ENCODE results near the gene KCNN1.
"Not testable (repeated sequence)": the region's sequence is repeated elsewhere in the genome, so short reads cannot be mapped to it uniquely, and the experiment has no call there.

Gene KCNN1

GRCh38 chr19:17966550-17967256 is at the start of gene KCNN1:
Gene KCNN1, plus strand, starts transcription at chr19:17967107. Its CDS starts 6,782 bp downstream, at chr19:17973889.
- in situ Hi-C loops (cut with MboI; ENCODE audit: low sequenced_read_pairs), result no loop called here

DNA sequence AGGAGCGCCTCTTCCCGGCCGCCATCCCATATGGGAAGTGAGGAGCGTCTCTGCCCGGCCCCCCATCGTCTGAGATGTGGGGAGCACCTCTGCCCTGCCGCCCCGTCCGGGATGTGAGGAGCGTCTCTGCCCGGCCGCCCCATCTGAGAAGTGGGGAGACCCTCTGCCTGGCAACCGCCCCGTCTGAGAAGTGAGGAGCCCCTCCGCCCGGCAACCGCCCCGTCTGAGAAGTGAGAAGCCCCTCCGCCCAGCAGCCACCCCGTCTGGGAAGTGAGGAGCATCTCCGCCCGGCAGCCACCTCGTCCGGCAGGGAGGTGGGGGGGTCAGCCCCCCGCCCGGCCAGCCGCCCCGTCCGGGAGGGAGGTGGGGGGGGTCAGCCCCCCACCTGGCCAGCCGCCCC is 48.8 kb upstream of the KCNN1 start:
- in situ Hi-C loops (cut with MboI; ENCODE audit: low sequenced_read_pairs), result not testable (repeated sequence)

- in situ Hi-C loops (cut with MboI; ENCODE audit: low sequenced_read_pairs), result not testable (repeated sequence)
Measured at GRCh38 chr19:17919122-17919521, 47.8 kb upstream of the KCNN1 start.

- in situ Hi-C loops (cut with MboI; ENCODE audit: low sequenced_read_pairs), result no loop called here
Measured at GRCh38 chr19:17920527-17920926, 46.4 kb upstream of the KCNN1 start.

DNA sequence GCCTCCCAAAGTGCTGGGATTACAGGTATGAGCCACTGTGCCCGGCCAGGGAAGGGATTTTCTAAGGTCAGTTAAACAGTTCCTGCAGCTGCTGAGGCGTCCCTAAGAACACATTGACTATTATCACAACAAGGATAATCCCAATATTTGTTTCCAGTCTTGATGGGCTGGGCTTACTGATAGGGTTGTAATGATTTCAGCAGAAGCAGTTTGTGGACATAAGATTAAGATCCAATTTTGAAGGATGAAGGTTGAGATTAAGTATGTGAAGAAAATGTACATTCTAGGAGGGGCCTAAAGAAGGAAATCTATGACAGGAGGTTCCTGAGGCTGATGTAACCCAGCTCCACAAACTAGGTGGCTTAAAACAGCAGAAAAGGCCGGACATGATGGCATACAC is 44.8 kb upstream of the KCNN1 start:
- in situ Hi-C loops (cut with MboI; ENCODE audit: low sequenced_read_pairs), result no loop called here

DNA sequence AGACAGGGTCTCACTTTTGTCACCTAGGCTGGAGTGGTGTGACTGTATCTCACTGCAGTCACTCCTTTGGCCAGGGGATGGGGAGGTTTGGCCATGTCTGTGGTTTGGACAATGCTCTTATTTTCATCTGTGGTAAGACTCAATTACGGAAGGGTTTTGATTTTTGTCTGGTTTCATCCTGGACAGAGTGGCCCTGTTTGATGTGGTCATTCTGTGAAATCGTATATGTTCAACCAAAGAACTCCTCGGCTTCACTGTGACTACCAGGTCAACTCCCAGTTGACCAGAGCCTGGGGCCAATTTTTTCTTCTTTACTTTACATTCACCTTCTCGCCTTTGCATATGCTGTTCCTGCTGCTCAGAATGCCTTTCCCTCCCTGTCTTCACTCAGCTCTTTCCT is 40.9 kb upstream of the KCNN1 start:
- in situ Hi-C loops (cut with MboI; ENCODE audit: low sequenced_read_pairs), result no loop called here

DNA sequence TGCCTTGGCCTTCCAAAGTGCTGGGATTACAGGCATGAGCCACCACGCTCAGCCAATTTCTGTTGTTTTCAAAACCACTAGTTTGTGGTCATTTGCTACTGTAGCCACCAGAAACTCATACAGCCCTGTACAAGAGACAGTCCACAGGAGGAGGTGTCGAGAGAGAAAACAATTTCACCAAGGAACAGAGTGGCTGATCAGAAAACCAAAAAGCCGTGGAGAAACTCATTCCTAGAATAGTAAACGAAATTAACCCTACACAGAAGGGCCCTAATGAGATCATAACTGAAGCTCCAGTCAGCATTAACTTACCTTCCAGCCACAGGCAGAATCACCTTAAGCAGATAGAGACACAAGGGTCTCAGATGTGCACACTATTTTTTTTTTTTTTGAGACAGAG is 37.9 kb upstream of the KCNN1 start:
- in situ Hi-C loops (cut with MboI; ENCODE audit: low sequenced_read_pairs), result no loop called here

GRCh38 chr19:17931532-17932191 is 35.2 kb upstream of the KCNN1 start:
- in situ Hi-C loops (cut with MboI; ENCODE audit: low sequenced_read_pairs), result no loop called here

GRCh38 chr19:17932485-17933338 is 34.2 kb upstream of the KCNN1 start, which contains the start of gene CCDC124:
Gene CCDC124, plus strand, starts transcription at chr19:17933015. Its CDS starts 3,406 bp downstream, at chr19:17936421.
- in situ Hi-C loops (cut with MboI; ENCODE audit: low sequenced_read_pairs), result no loop called here

DNA sequence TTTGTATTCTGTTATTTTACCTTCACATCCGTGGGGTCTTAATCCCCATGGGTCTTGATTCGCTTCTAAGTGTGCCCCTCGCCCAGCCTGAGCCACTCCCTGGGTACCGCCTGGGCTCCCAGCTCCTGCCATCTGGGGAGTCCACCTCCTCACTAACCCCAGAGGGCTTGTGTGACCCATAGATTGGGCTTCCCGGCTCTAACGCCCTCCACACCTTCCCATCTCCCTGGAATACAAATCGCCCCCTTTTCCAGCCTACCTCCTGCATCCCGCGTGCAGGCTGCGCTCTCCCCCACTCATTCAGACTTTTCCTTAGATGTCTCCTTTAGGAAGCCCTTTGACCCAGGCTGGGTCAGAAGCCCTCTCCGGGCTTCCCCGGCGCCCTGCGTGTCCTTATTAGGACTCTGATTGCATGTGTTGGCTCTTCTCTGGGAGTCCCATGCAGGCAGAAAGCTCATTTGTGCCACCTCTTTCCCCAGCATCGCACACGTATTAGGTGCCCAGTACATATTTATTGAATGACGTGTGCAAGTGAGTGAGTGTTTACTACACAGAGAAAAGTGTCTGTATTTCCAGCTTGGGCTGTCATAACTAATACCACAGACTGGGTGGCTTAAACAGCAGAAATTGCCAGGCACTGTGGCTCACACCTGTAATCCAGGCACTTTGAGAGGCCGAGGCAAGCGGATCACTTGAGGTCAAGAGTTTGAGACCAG is 33.3 kb upstream of the KCNN1 start:
- in situ Hi-C loops (cut with MboI; ENCODE audit: low sequenced_read_pairs), result no loop called here

GRCh38 chr19:17936379-17936778 is 30.5 kb upstream of the KCNN1 start:
- in situ Hi-C loops (cut with MboI; ENCODE audit: low sequenced_read_pairs), result no loop called here

DNA sequence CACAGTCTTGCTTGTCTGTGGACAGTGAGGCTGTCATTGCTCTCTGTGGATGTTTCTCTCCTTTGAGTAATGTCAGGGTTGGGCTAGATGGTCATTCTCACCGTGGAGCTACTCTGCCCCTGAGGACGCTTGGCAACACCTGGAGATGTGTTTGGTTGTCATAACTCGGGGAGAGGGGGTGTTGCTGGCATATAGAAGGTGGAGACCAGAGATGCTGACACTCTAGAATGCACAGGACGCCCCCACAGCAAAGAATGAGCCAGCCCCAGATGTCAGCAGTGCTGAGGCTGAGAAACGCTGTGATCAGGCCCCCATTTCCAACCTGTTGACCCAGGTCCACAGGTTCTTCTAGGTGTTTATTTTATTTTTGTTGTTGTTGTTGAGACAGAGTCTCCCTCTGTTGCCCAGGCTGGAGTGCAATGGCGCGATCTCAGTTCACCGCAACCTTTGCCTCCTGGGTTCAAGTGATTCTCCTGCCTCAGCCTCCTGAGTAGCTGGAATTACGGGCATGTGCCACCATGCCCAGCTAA is 29.5 kb upstream of the KCNN1 start:
- in situ Hi-C loops (cut with MboI; ENCODE audit: low sequenced_read_pairs), result no loop called here

DNA sequence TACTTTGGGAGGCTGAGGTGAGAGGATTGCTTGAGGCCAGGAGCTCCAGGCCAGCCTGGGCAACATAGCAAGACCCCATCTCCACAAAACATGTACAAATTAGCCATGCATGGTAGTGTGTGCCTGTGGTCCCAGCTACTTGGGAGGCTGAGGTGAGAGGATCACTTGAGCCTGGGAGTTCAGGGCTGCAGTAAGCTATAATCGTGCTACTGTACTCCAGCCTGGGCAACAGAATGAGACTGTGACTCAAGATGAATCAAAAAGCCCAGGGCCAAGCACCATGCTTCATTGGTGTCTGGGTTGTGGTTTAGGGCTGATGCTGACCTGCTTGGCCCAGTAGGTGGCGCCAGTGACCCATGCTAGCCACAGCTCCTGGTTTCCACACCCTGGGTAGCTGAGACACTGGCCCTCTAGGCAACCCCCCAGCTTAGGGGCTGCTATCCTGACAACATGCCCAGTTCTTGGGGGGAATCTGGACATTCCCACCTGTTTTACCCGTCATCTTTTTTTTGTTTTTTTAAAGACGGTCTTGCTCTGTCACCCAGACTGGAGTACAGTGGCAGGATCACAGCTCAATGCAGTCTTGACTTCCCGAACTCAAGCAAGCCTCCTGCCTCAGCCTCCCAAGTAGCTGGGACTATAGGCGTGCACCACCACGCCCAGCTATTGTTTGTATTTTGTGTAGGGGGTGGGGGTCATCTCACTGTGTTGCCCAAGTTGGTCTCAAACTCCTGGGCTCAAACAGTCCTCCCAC is 28.6 kb upstream of the KCNN1 start:
- in situ Hi-C loops (cut with MboI; ENCODE audit: low sequenced_read_pairs), result no loop called here

DNA sequence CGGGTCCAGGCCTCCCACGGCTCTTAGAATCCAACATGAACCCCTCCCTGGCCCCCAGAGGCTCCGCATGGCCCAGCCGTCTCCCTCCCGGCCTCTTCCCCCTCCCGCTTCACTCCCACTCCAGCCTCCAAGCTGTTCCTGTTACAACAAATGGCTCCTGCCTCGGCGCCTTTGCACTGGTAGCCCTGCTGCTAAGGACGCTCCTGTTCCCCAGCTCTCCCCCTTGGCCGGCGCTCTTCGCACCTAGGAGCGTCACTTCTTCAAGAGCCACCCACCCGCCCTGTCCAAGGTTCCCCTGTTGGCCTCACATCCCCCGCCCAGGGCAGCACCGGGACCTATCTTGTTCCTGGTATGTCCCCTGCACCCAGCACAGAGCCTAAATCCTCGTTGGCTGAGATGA is 24.7 kb upstream of the KCNN1 start:
- in situ Hi-C loops (cut with MboI; ENCODE audit: low sequenced_read_pairs), result no loop called here

DNA sequence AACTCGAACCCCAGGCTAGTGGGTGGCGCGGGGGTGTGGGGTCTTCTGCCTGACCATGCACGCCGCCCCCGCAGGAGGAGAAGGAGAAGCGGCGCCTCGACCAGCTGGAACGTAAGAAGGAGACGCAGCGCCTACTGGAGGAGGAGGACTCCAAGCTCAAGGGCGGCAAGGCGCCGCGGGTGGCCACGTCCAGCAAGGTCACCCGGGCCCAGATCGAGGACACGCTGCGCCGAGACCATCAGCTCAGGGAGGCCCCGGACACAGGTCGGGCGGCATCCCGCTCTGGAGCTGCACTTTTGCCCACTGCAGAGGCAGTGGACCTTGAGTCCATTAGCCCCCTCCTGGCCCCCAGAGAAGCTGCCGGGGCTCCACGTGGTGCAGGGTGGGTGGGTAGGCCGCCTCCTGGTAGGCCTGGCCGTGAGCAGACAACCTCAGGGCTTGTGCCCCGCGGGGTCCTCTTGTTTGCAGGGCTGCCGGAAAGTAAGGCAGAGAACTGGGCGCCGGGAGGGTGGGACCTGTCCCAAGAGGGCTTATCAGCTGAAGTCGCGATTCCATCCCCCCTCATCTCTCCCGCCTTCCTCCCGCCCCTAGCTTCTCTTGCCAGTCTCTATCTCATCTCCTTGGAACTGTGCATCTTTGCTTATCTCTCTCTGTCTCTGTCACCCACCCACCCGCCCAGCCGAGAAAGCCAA is 24.2 kb upstream of the KCNN1 start:
- in situ Hi-C loops (cut with MboI; ENCODE audit: low sequenced_read_pairs), result no loop called here

GRCh38 chr19:17943274-17944221 is 23.4 kb upstream of the KCNN1 start:
- in situ Hi-C loops (cut with MboI; ENCODE audit: low sequenced_read_pairs), result no loop called here

- in situ Hi-C loops (cut with MboI; ENCODE audit: low sequenced_read_pairs), result no loop called here
Measured at GRCh38 chr19:17944301-17944700, 22.6 kb upstream of the KCNN1 start.
